ENCODE data around the gene ZNF598.

Gene ZNF598

GRCh38 chr16:1991135-1991551, 18.5 kb downstream of the ZNF598 start:
- TF ChIP-seq CTCF (IDR thresholded peaks at IDR 0.05; ENCODE audit: low read depth, low read length, poor library complexity, severe bottlenecking) (no peak), EZH2phosphoT487 (IDR thresholded peaks at IDR 0.05; ENCODE audit: borderline replicate concordance, low read length) (no peak)
- peaks cover 24% of the 10 kb centered on the region for H3K36me3 ChIP-seq (ENCODE audit: control insufficient read depth, low read length)
- H3K27me3 ChIP-seq (ENCODE audit: control insufficient read depth, low read length): peaks cover 19% of the 10 kb centered on the region
- H3K4me2 ChIP-seq (ENCODE audit: low read length): peak overlapping the region; percentile 100
- H4K20me1 ChIP-seq (ENCODE audit: control insufficient read depth, insufficient read depth, low read depth, low read length): no peaks in the 10 kb centered on the region
- peak overlapping the region; percentile 77 for H3K27ac ChIP-seq (ENCODE audit: low read depth, low read length)
- H3K4me1 ChIP-seq (ENCODE audit: control insufficient read depth, low read length): peaks cover 44% of the 10 kb centered on the region
- H3K9me3 ChIP-seq (ENCODE audit: control insufficient read depth, insufficient read depth, low read length): peaks cover 5% of the 10 kb centered on the region; the same call in 1 of the 2 replicates
- no peaks in the 10 kb centered on the region for H3K9me2 ChIP-seq (replicated peaks; ENCODE audit: control insufficient read depth, low read length)
- H3F3A ChIP-seq (ENCODE audit: control insufficient read depth, insufficient read depth): peaks cover 38% of the 10 kb centered on the region
- no peaks in the 10 kb centered on the region for H3K79me2 ChIP-seq (ENCODE audit: control insufficient read depth, low read length)
- H3K4me3 ChIP-seq (ENCODE audit: low read length): peak overlapping the region; percentile 93

GRCh38 chr16:1990351-1991134, 19.1 kb downstream of the ZNF598 start:
- Histone ChIP-seq H3F3A (ENCODE audit: control insufficient read depth, insufficient read depth) (peaks cover 33% of the 10 kb centered on the region), H3K9me2 (replicated peaks; ENCODE audit: control insufficient read depth, low read length) (no peaks in the 10 kb centered on the region), H3K4me1 (ENCODE audit: control insufficient read depth, low read length) (peaks cover 45% of the 10 kb centered on the region), H3K27me3 (ENCODE audit: control insufficient read depth, low read length) (peaks cover 19% of the 10 kb centered on the region), H3K4me3 (ENCODE audit: low read length) (peak overlapping the region; percentile 93), H3K9me3 (ENCODE audit: control insufficient read depth, insufficient read depth, low read length) (peaks cover 5% of the 10 kb centered on the region; the same call in 1 of the 2 replicates), H3K79me2 (ENCODE audit: control insufficient read depth, low read length) (peaks cover 4% of the 10 kb centered on the region), H3K4me2 (ENCODE audit: low read length) (peak overlapping the region; percentile 100), H3K36me3 (ENCODE audit: control insufficient read depth, low read length) (peaks cover 27% of the 10 kb centered on the region), H3K27ac (ENCODE audit: low read depth, low read length) (peak overlapping the region; percentile 77), H4K20me1 (ENCODE audit: control insufficient read depth, insufficient read depth, low read depth, low read length) (no peaks in the 10 kb centered on the region)
- TF ChIP-seq CTCF (IDR thresholded peaks at IDR 0.05; ENCODE audit: low read depth, low read length, poor library complexity, severe bottlenecking) (no peak), EZH2phosphoT487 (IDR thresholded peaks at IDR 0.05; ENCODE audit: borderline replicate concordance, low read length) (peak; percentile 56; the same call in 1 of the 2 replicates)

GRCh38 chr16:1990101-1990350, 19.6 kb downstream of the ZNF598 start:
- H3K4me1 ChIP-seq (ENCODE audit: control insufficient read depth, low read length): peaks cover 50% of the 10 kb centered on the region
- peaks cover 5% of the 10 kb centered on the region; the same call in 1 of the 2 replicates for H3K9me3 ChIP-seq (ENCODE audit: control insufficient read depth, insufficient read depth, low read length)
- H3K9me2 ChIP-seq (replicated peaks; ENCODE audit: control insufficient read depth, low read length): no peaks in the 10 kb centered on the region
- TF ChIP-seq CTCF (IDR thresholded peaks at IDR 0.05; ENCODE audit: low read depth, low read length, poor library complexity, severe bottlenecking) (no peak), EZH2phosphoT487 (IDR thresholded peaks at IDR 0.05; ENCODE audit: borderline replicate concordance, low read length) (no peak)
- peaks cover 9% of the 10 kb centered on the region for H3K79me2 ChIP-seq (ENCODE audit: control insufficient read depth, low read length)
- peak overlapping the region; percentile 100 for H3K4me2 ChIP-seq (ENCODE audit: low read length)
- H3K36me3 ChIP-seq (ENCODE audit: control insufficient read depth, low read length): peaks cover 27% of the 10 kb centered on the region
- peaks cover 28% of the 10 kb centered on the region for H3F3A ChIP-seq (ENCODE audit: control insufficient read depth, insufficient read depth)
- H3K27me3 ChIP-seq (ENCODE audit: control insufficient read depth, low read length): peaks cover 19% of the 10 kb centered on the region
- H4K20me1 ChIP-seq (ENCODE audit: control insufficient read depth, insufficient read depth, low read depth, low read length): no peaks in the 10 kb centered on the region
- H3K4me3 ChIP-seq (ENCODE audit: low read length): peak overlapping the region; percentile 93
- no peak overlapping the region for H3K27ac ChIP-seq (ENCODE audit: low read depth, low read length)
